Measurements from ENCODE around the gene APEH. TPM values are rescaled to one million over a fixed set of nuclear protein-coding genes. Genes with fewer than 3 reads are reported as not detected.
"Not testable (repeated sequence)": the region's sequence is repeated elsewhere in the genome, so short reads cannot be mapped to it uniquely, and the experiment has no call there.

Gene APEH
- total RNA-seq, 2 experiments from 2014 or later, result 148 to 165 TPM

- H3K9me3 Mint-ChIP-seq; H3K4me3 Mint-ChIP-seq; DNase-seq; H3K27me3 Mint-ChIP-seq; POLR2A ChIA-PET; H3K27ac Mint-ChIP-seq; ATAC-seq (ENCODE audit: low read depth); H3K36me3 Mint-ChIP-seq: not testable (repeated sequence)
- peaks cover 16% of the 10 kb centered on the region for H3K4me1 Mint-ChIP-seq
Measured at GRCh38 chr3:49691481-49691880, 17.3 kb downstream of the APEH start.

GRCh38 chr3:49694409-49695070 lies 20.4 kb downstream of the APEH start:
- H3K9me3 Mint-ChIP-seq; ATAC-seq (ENCODE audit: low read depth); POLR2A ChIA-PET; H3K4me3 Mint-ChIP-seq; H3K27me3 Mint-ChIP-seq; H3K27ac Mint-ChIP-seq; H3K36me3 Mint-ChIP-seq; DNase-seq: not testable (repeated sequence)
- H3K4me1 Mint-ChIP-seq, result peaks cover 11% of the 10 kb centered on the region

- H3K4me3 Mint-ChIP-seq; H3K36me3 Mint-ChIP-seq; DNase-seq; H3K4me1 Mint-ChIP-seq; H3K9me3 Mint-ChIP-seq; POLR2A ChIA-PET; H3K27ac Mint-ChIP-seq; ATAC-seq (ENCODE audit: low read depth); H3K27me3 Mint-ChIP-seq: not testable (repeated sequence)
Measured at GRCh38 chr3:49695350-49696015, 21.3 kb downstream of the APEH start.

- H3K4me1 Mint-ChIP-seq, result peaks cover 2% of the 10 kb centered on the region
- no peaks in the 10 kb centered on the region for H3K36me3 Mint-ChIP-seq
- DNase-seq, result no peak
- H3K27ac Mint-ChIP-seq, result no peak overlapping the region
- no peaks in the 10 kb centered on the region for H3K9me3 Mint-ChIP-seq
- no peaks in the 10 kb centered on the region for H3K27me3 Mint-ChIP-seq
- POLR2A ChIA-PET, result no interaction called here
- H3K4me3 Mint-ChIP-seq, result no peak overlapping the region
- no peak for ATAC-seq (ENCODE audit: low read depth)
Measured at GRCh38 chr3:49699281-49699979, 25.3 kb downstream of the APEH start.

- no peak for DNase-seq
- no peak overlapping the region for H3K27ac Mint-ChIP-seq
- H3K36me3 Mint-ChIP-seq, result no peaks in the 10 kb centered on the region
Measured at GRCh38 chr3:49700014-49700413, 25.9 kb downstream of the APEH start.

GRCh38 chr3:49700453-49701128 lies 26.4 kb downstream of the APEH start:
- Mint-ChIP-seq H3K27ac (no peak overlapping the region), H3K9me3 (no peaks in the 10 kb centered on the region), H3K4me3 (no peak overlapping the region), H3K27me3 (no peaks in the 10 kb centered on the region), H3K36me3 (no peaks in the 10 kb centered on the region), H3K4me1 (peaks cover 2% of the 10 kb centered on the region)
- DNase-seq, result no peak
- POLR2A ChIA-PET, result interaction anchor here (1.1 kb wide), 1 partner anchor 12 kb away, joined by 3 read pairs; no protein-coding TSS in a partner anchor
- no peak for ATAC-seq (ENCODE audit: low read depth)

More at GRCh38 chr3:49700014-49700413, 25.9 kb downstream of the APEH start:
- ATAC-seq (ENCODE audit: low read depth), result no peak
- Mint-ChIP-seq H3K4me1 (peaks cover 2% of the 10 kb centered on the region), H3K4me3 (no peak overlapping the region), H3K27me3 (no peaks in the 10 kb centered on the region), H3K9me3 (no peaks in the 10 kb centered on the region)
- POLR2A ChIA-PET, result interaction anchor here (1.1 kb wide), 1 partner anchor 13 kb away, joined by 3 read pairs; no protein-coding TSS in a partner anchor

- ATAC-seq (ENCODE audit: low read depth), result no peak
- no peaks in the 10 kb centered on the region for H3K36me3 Mint-ChIP-seq
- H3K27ac Mint-ChIP-seq, result no peak overlapping the region
- H3K9me3 Mint-ChIP-seq, result no peaks in the 10 kb centered on the region
- no peak for DNase-seq
- POLR2A ChIA-PET, result interaction anchor here (0.6 to 1.4 kb wide), 2 partner anchors 23 to 124 kb away, joined by 4 read pairs; partner anchors contain the start of gene GMPPB
- H3K27me3 Mint-ChIP-seq, result no peaks in the 10 kb centered on the region
- peaks cover 2% of the 10 kb centered on the region for H3K4me1 Mint-ChIP-seq
- H3K4me3 Mint-ChIP-seq, result no peak overlapping the region
Measured at GRCh38 chr3:49701388-49702077, 27.4 kb downstream of the APEH start.

- H3K9me3 Mint-ChIP-seq, result no peaks in the 10 kb centered on the region
- DNase-seq (no peak), ATAC-seq (ENCODE audit: low read depth) (no peak)
- H3K4me1 Mint-ChIP-seq, result peaks cover 3% of the 10 kb centered on the region
- H3K36me3 Mint-ChIP-seq, result no peaks in the 10 kb centered on the region
- no peak overlapping the region for H3K27ac Mint-ChIP-seq
- no peak overlapping the region for H3K4me3 Mint-ChIP-seq
- POLR2A ChIA-PET, result interaction anchor here (1.0 to 1.4 kb wide), 2 partner anchors 20 to 101 kb away, joined by 3 to 5 read pairs; partner anchors contain the start of gene INKA1
- no peaks in the 10 kb centered on the region for H3K27me3 Mint-ChIP-seq
Measured at GRCh38 chr3:49702672-49703071, 28.5 kb downstream of the APEH start.

GRCh38 chr3:49703443-49703927 lies 29.3 kb downstream of the APEH start:
- H3K4me3 Mint-ChIP-seq, result no peak overlapping the region
- H3K4me1 Mint-ChIP-seq, result peaks cover 5% of the 10 kb centered on the region
- DNase-seq (peak; percentile 70), ATAC-seq (ENCODE audit: low read depth) (peak; percentile 97)
- no peaks in the 10 kb centered on the region for H3K36me3 Mint-ChIP-seq
- no peaks in the 10 kb centered on the region for H3K27me3 Mint-ChIP-seq
- POLR2A ChIA-PET, result interaction anchor here (1.0 to 1.4 kb wide), 3 partner anchors 19 to 141 kb away, joined by 3 to 5 read pairs (median 3); partner anchors contain the start of gene INKA1
- H3K9me3 Mint-ChIP-seq, result no peaks in the 10 kb centered on the region
- H3K27ac Mint-ChIP-seq, result peak overlapping the region; percentile 61

- Mint-ChIP-seq H3K27ac (peak overlapping the region; percentile 61), H3K36me3 (no peaks in the 10 kb centered on the region), H3K4me1 (peaks cover 5% of the 10 kb centered on the region), H3K9me3 (no peaks in the 10 kb centered on the region), H3K27me3 (no peaks in the 10 kb centered on the region), H3K4me3 (no peak overlapping the region)
- DNase-seq (no peak), ATAC-seq (ENCODE audit: low read depth) (no peak)
- POLR2A ChIA-PET, result interaction anchor here (1.0 to 1.4 kb wide), 2 partner anchors 99 to 141 kb away, joined by 3 to 5 read pairs; partner anchors contain the start of gene INKA1
Measured at GRCh38 chr3:49703956-49704355, 29.8 kb downstream of the APEH start.

- DNase-seq, result no peak
- ATAC-seq (ENCODE audit: low read depth), result no peak
- Mint-ChIP-seq H3K9me3 (no peaks in the 10 kb centered on the region), H3K27me3 (no peaks in the 10 kb centered on the region), H3K4me1 (peaks cover 5% of the 10 kb centered on the region), H3K27ac (no peak overlapping the region), H3K4me3 (no peak overlapping the region), H3K36me3 (no peaks in the 10 kb centered on the region)
- POLR2A ChIA-PET, result no interaction called here
Measured at GRCh38 chr3:49704629-49705028, 30.5 kb downstream of the APEH start.

GRCh38 chr3:49705390-49705960 lies 31.3 kb downstream of the APEH start:
- H3K4me3 Mint-ChIP-seq, result no peak overlapping the region
- DNase-seq (no peak), ATAC-seq (ENCODE audit: low read depth) (no peak)
- H3K9me3 Mint-ChIP-seq, result no peaks in the 10 kb centered on the region
- peaks cover 5% of the 10 kb centered on the region for H3K4me1 Mint-ChIP-seq
- POLR2A ChIA-PET, result interaction anchor here (0.6 kb wide), 1 partner anchor 549 kb away, joined by 6 read pairs; no protein-coding TSS in a partner anchor
- no peak overlapping the region for H3K27ac Mint-ChIP-seq
- H3K36me3 Mint-ChIP-seq, result no peaks in the 10 kb centered on the region
- H3K27me3 Mint-ChIP-seq, result no peaks in the 10 kb centered on the region
